ENCODE data around the gene PNPLA8.

The PNPLA8 gene

DNA sequence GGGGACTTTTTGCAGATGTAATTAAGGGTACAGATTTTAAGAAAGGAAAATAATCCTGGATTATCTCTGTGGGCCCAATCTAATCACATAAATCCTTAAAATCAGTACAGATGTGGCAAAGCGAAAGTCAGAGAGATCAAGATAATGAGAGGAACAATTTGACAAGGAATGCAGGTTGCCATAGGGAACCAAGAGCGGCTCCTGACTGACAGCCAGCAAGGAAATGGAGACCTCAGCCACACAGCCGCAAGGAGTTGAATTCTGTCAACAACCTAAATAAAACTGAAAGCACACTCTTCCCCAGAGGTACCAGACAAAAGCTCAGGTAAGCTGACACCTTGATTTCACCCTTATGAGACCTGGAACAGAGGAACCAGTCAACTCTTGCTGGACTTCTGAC, 3.4 kb upstream of the PNPLA8 start:
- Histone ChIP-seq H3K9me3 (no peaks in the 10 kb centered on the region), H3K4me1 (0 out of 2 replicates have a peak, but pooled peaks cover 3% of the 10 kb centered on the region), H3K27me3 (no peaks in the 10 kb centered on the region), H3K4me3 (ENCODE audit: low read depth, low read length) (no peak overlapping the region), H3K36me3 (no peaks in the 10 kb centered on the region)
- DNase-seq: no peak
- TF ChIP-seq, protein P1, sequence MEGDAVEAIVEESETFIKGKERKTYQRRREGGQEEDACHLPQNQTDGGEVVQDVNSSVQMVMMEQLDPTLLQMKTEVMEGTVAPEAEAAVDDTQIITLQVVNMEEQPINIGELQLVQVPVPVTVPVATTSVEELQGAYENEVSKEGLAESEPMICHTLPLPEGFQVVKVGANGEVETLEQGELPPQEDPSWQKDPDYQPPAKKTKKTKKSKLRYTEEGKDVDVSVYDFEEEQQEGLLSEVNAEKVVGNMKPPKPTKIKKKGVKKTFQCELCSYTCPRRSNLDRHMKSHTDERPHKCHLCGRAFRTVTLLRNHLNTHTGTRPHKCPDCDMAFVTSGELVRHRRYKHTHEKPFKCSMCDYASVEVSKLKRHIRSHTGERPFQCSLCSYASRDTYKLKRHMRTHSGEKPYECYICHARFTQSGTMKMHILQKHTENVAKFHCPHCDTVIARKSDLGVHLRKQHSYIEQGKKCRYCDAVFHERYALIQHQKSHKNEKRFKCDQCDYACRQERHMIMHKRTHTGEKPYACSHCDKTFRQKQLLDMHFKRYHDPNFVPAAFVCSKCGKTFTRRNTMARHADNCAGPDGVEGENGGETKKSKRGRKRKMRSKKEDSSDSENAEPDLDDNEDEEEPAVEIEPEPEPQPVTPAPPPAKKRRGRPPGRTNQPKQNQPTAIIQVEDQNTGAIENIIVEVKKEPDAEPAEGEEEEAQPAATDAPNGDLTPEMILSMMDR (IDR thresholded peaks at IDR 0.05; ENCODE audit: low read depth, low read length): no peak

DNA sequence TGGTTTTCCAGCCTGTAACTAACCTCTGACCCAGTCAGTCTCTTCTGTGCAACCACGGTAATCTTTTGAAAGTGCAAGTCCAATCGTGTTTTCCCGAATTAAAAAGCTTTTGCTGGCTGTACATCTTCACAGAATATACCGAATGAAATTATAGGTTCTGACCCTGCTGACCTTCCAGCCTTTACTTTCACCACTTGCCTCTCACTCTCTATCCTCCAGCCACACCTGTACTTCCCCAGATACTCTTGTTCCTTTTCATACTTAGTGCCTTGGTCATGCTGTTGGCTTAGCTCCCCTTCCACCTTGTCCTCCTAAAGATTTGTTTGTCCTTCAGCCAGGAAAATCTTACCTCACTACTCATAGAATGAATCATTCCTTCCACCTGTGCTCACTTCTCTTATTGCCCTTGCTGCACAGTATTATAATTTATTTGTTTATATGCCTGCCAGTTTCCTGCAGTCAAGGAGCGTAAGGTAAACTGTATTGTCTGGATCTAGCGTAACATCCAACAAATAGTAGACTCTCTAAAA, 2.3 kb upstream of the PNPLA8 start:
- H3K4me1 ChIP-seq: 0 out of 2 replicates have a peak, but pooled peaks cover 3% of the 10 kb centered on the region
- H3K4me3 ChIP-seq (ENCODE audit: low read depth, low read length): no peak overlapping the region
- H3K9me3 ChIP-seq: no peaks in the 10 kb centered on the region
- TF ChIP-seq, protein P1 (IDR thresholded peaks at IDR 0.05; ENCODE audit: low read depth, low read length): no peak
- H3K27me3 ChIP-seq: no peaks in the 10 kb centered on the region
- no peaks in the 10 kb centered on the region for H3K36me3 ChIP-seq
- no peak for DNase-seq

DNA sequence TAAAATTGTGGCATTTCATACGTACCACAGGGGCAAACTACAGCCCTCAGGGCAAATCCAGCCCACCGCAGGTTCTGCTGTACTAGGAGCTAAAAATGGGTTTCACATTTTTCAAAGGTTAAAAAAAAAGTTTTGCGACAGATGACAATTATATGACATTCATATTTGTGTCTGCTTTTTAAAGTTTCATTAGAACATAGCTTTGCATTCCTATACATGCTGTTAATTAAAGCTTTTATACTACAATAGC, 758 bp upstream of the PNPLA8 start:
- DNase-seq: no peak
- TF ChIP-seq, protein P1 (IDR thresholded peaks at IDR 0.05; ENCODE audit: low read depth, low read length): no peak
- no peaks in the 10 kb centered on the region for H3K36me3 ChIP-seq
- H3K9me3 ChIP-seq: no peaks in the 10 kb centered on the region
- H3K4me3 ChIP-seq (ENCODE audit: low read depth, low read length): peak overlapping the region; percentile 97
- no peaks in the 10 kb centered on the region for H3K27me3 ChIP-seq
- H3K4me1 ChIP-seq: 0 out of 2 replicates have a peak, but pooled peaks cover 3% of the 10 kb centered on the region

DNA sequence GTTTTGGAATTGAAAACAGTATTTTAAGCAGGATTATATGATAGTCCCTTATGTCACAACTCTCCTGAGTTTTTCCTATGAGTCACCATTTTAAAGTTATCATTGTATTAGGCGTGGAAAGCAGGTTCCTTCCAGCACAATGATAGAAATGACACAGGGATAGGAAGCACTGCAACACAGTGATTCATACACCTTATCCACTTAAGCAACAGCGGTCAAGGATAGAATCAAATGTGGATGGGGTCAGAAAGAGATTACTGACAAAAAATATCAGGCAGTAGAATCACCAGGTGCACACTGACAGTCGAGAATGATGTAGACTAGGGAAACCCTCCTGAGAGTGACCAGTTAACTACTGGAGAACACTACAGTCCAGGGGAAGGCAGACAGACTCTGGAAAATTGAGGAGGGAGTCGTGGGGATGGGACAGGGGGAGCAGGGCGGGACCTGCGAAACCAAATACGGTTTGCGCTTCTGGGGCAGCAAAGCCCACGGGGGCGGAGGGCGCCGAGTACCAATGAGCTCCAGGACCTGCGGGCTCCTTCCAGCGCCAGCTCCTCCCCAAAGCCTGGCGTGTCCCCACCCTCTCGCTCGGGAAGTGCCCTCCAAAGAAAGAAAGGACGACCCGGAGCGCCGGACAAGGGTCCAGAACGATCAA, 479 bp downstream of the PNPLA8 start:
- no peak for DNase-seq
- Histone ChIP-seq H3K27me3 (no peaks in the 10 kb centered on the region), H3K9me3 (no peaks in the 10 kb centered on the region), H3K4me3 (ENCODE audit: low read depth, low read length) (peak overlapping the region; percentile 97), H3K36me3 (no peaks in the 10 kb centered on the region), H3K4me1 (0 out of 2 replicates have a peak, but pooled peaks cover 3% of the 10 kb centered on the region)
- TF ChIP-seq, protein P1 (IDR thresholded peaks at IDR 0.05; ENCODE audit: low read depth, low read length): no peak

DNA sequence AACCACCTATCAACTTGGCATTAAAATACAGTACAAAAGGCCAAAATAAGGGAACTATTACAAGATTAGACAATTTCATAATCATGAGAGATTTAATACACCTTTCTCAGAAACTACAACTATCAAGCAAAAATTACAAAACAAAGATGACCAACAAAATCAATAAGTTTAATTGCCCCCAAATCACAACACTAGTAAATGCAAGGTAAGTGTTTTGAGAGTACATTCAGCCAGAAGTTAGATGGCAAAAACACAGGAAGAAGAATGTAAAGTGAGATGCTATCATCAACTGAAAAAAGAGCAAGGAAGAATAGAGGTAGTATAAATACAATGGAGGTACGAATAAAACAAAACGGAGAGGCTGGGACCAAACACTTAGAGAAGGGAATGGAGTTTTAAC, 3.2 kb downstream of the PNPLA8 start:
- Histone ChIP-seq H3K27me3 (no peaks in the 10 kb centered on the region), H3K4me1 (0 out of 2 replicates have a peak, but pooled peaks cover 3% of the 10 kb centered on the region), H3K9me3 (no peaks in the 10 kb centered on the region), H3K4me3 (ENCODE audit: low read depth, low read length) (no peak overlapping the region), H3K36me3 (peaks cover 4% of the 10 kb centered on the region)
- TF ChIP-seq, protein P1 (IDR thresholded peaks at IDR 0.05; ENCODE audit: low read depth, low read length): no peak
- DNase-seq: no peak

DNA sequence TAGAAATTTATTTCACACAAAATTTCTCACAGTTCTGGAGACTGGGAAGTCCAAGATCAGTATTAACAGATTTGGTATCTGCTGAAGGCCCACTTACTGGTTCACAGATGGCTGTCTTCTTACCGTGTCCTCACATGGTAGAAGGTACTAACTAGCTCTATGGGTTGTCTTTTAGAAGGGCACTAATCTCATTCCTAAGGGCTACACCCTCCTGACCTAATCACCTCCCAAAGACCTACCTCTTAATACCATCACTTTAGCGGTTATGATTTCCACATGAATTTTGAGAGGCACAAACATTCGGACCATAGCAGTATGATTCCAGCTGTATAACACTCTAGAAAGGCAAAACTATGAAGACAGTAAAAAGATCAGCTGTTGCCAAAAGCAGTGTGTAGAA, 8.0 kb downstream of the PNPLA8 start:
- peaks cover 6% of the 10 kb centered on the region for H3K36me3 ChIP-seq
- H3K27me3 ChIP-seq: no peaks in the 10 kb centered on the region
- H3K4me3 ChIP-seq (ENCODE audit: low read depth, low read length): no peak overlapping the region
- TF ChIP-seq, protein P1 (IDR thresholded peaks at IDR 0.05; ENCODE audit: low read depth, low read length): no peak
- no peaks in the 10 kb centered on the region for H3K4me1 ChIP-seq
- no peaks in the 10 kb centered on the region for H3K9me3 ChIP-seq
- no peak for DNase-seq

Data from BE2C (cell line).